IPS-15b (cell line): ENCODE results near the gene DNAJB1.
"Not testable (repeated sequence)": the region's sequence is repeated elsewhere in the genome, so short reads cannot be mapped to it uniquely, and the experiment has no call there.

ENCODE experiments used
- H3K27me3 ChIP-seq: one replicate; pipeline ENCODE4 v1.6.1; 2013; ENCODE audit warnings: low read length; ENCODE audit not compliant: control insufficient read depth, insufficient read depth
- H3K36me3 ChIP-seq: one replicate; pipeline ENCODE4 v1.6.1; 2013; ENCODE audit warnings: low read length; ENCODE audit not compliant: control insufficient read depth, insufficient read depth
- H3K4me1 ChIP-seq: one replicate; pipeline ENCODE4 v1.6.1; 2013; ENCODE audit warnings: mild to moderate bottlenecking, low read length; ENCODE audit not compliant: control insufficient read depth, insufficient read depth
- H3K4me3 ChIP-seq: one replicate; pipeline ENCODE4 v1.5.1; 2013; ENCODE audit warnings: low read depth, low read length
- H3K9ac ChIP-seq: one replicate; pipeline ENCODE4 v1.6.1; 2013; ENCODE audit warnings: low read depth, mild to moderate bottlenecking, low read length
- H3K9me3 ChIP-seq: one replicate; pipeline ENCODE4 v1.6.1; 2013; ENCODE audit warnings: mild to moderate bottlenecking, low read length; ENCODE audit not compliant: control insufficient read depth, insufficient read depth

DNAJB1 gene

DNA sequence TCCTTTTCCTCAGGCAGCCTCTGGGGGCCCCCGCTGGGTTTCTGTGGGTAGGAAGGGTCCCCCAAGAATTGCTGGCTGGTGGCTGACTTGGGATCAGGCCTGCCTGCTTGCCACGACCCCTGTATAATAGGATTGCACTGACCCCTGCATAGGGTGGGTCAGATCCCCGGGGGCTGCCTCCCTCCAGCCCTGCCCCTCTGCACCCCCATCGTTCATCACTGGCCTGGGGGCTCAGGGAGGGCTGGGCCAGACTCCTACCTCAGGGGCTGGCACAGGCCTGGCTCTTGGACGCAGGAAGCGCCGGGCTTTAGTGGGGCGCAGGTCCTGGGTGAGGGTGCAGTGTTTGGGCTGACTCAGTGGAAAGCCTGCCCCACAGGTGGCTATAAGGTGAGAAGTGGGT lies 43.1 kb upstream of the DNAJB1 start:
- Histone ChIP-seq H3K36me3 (peaks cover 11% of the 10 kb centered on the region), H3K4me3 (no peak overlapping the region), H3K4me1 (peaks cover 11% of the 10 kb centered on the region), H3K9me3 (no peaks in the 10 kb centered on the region), H3K27me3 (no peaks in the 10 kb centered on the region), H3K9ac (peak overlapping the region; percentile 37)

DNA sequence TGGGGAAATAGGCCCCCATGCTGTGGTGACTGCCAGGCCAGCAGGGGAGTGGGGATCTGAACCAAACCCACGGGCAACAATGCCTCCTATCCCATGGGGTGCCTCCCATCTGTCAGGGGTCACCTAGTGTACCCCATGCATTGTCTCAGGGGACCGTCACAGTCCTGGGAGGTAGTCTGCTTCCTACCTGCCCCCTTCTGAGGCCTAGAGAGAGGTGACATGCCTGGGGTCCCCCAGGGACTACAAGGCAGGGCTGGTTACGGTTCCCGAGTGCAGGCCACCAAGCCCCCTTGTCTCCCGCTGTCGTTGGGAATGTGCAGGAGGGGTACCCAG lies 42.5 kb upstream of the DNAJB1 start:
- H3K9ac ChIP-seq, result peak overlapping the region; percentile 24
- H3K4me1 ChIP-seq, result peaks cover 12% of the 10 kb centered on the region
- H3K27me3 ChIP-seq, result no peaks in the 10 kb centered on the region
- peaks cover 7% of the 10 kb centered on the region for H3K36me3 ChIP-seq
- no peaks in the 10 kb centered on the region for H3K9me3 ChIP-seq
- H3K4me3 ChIP-seq, result no peak overlapping the region

DNA sequence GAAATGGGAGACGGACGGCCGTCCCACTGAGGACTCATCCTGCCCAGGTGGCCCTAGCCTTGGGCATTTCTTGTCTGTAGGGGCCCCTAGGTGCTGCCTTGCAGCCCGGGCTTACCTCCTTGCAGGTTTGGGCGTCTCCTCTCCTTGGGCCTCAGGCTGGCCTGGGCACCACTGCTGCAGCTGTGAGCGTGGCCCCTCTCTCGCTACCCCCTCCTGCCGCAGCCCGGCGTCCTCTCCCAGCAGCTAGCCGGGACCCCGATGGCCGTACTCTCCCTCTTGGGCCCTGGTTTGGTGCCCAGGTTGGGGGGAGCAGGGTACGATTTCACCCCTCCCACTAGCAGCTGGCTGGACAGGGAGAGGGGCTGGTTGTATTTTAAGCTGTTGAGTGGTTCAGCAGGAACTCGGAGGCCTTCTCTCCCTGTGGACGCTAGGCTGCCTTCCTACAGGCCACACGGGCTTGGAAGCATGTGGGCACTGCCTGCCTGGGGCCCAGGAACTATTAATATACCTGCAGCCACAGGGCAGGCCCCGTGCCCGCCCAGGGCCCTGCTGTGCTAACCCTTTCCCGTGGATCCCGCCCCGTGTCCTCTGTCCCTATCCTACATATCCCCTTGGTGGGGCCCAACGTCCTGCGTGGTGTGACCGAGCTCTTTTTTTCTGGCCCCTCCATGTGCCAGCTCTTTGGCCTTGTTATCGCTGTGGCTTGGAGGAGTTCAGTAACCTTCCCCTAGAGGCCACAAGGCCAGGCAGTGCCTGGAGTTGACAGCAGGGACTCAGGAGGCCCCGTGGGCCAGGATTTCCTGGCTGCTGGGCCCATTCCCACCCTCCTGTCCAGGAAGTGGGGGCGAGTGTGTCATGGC lies 41.9 kb upstream of the DNAJB1 start:
- Histone ChIP-seq H3K4me3 (no peak overlapping the region), H3K4me1 (peaks cover 12% of the 10 kb centered on the region), H3K9ac (peak overlapping the region; percentile 24), H3K36me3 (peaks cover 3% of the 10 kb centered on the region), H3K9me3 (no peaks in the 10 kb centered on the region), H3K27me3 (no peaks in the 10 kb centered on the region)

DNA sequence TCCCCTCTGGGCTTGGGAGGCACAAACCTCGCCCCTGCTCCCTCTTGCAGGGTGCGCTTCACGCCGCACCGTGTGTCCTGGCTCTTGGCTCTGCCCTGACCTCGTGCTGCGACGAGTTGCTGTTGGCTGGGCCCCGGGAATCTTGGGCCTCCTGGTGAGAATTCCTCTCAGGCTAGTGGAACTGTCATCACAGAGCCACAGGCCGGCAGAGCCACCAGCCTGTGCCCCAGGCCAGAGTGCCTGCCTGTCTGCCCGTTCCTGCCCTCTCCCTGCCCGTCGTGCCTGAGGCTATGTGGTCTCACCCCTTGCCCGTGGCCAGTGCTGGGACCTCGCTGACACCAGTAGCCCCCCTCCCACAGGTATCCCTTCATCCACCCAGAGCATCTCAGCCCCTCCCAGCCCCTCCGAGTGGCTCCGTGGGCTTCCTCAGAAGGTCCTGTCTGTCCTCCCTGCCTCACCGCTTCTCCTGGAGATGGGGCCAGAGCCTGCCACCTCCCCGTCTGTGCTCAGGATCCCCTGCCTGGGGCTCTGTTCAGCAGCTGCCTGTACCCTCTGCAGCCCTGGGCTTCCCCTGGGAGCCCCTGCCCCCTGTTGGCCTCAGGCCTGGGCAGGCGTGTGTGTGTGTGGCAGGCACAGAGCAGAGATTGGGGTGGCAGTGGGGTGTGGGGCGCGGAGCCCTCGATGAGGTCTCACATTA lies 40.3 kb upstream of the DNAJB1 start:
- Histone ChIP-seq H3K27me3 (no peaks in the 10 kb centered on the region), H3K36me3 (peaks cover 4% of the 10 kb centered on the region), H3K4me1 (peaks cover 12% of the 10 kb centered on the region), H3K9ac (no peak overlapping the region), H3K9me3 (no peaks in the 10 kb centered on the region), H3K4me3 (no peak overlapping the region)

DNA sequence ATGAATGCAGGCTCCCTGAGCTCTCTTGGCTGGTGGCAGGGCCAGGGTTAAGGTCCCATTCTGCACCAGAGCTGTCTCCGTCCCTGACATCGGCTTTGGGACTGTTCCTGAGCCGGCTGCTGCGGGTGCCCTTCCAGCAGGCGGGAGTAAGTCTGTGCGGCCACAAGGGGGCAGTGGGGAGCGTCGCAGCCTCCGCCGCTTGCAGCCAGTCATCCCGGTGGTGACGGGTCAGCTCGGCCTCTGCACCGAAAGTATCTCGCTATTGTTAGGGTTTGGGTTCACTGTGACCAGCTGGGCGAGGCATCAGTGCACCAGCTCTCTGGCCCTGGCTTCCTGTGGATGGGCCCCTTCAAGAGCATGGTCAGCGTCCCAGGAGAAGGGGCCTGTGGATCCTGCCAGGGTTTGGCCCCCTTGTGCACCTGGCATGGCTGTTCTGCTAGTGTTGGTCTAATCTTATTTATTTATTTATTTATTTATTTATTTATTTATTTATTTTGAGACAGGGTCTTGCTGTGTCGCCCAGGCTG lies 38.5 kb upstream of the DNAJB1 start:
- Histone ChIP-seq H3K27me3 (no peaks in the 10 kb centered on the region), H3K9ac (no peak overlapping the region), H3K36me3 (peaks cover 4% of the 10 kb centered on the region), H3K4me1 (peaks cover 7% of the 10 kb centered on the region), H3K9me3 (no peaks in the 10 kb centered on the region), H3K4me3 (peak overlapping the region; percentile 22)

DNA sequence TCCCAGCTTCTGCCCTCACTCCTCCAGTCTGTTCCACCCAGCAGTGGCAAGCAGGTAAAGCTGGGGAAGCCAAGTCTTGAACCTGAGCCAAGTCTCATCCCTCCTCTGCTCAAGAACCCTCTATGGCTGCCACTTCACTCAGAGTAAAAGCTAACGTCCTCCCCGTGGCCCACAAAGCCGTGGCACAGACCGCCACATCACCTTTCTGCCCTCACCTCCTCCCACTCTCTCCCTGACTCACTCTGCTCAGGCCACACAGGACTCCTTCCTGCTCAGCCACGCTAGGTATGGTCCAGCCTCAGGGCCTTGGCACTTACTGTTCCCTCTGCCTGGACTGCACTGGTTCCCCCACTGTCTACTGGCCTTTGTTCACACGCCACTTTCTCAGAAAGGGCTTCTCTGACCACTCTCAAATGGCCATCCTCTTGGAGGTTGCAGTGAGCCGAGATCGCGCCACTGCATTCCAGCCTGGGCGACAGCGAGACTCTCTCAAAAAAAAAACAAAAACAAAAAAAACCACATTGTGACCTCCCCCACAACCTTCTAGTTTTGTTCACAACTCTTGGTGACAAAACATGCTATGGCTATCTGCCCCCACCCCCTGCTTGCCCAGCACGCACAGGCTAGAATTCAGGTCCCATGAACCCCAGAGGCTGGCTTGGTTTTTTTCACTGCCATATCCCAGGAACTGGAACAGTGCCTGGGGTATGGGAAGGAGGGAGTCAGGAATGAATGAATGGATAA lies 37.9 kb upstream of the DNAJB1 start:
- H3K4me1 ChIP-seq, result peaks cover 4% of the 10 kb centered on the region
- peaks cover 4% of the 10 kb centered on the region for H3K36me3 ChIP-seq
- H3K27me3 ChIP-seq, result no peaks in the 10 kb centered on the region
- H3K4me3 ChIP-seq, result no peak overlapping the region
- H3K9me3 ChIP-seq, result no peaks in the 10 kb centered on the region
- no peak overlapping the region for H3K9ac ChIP-seq

DNA sequence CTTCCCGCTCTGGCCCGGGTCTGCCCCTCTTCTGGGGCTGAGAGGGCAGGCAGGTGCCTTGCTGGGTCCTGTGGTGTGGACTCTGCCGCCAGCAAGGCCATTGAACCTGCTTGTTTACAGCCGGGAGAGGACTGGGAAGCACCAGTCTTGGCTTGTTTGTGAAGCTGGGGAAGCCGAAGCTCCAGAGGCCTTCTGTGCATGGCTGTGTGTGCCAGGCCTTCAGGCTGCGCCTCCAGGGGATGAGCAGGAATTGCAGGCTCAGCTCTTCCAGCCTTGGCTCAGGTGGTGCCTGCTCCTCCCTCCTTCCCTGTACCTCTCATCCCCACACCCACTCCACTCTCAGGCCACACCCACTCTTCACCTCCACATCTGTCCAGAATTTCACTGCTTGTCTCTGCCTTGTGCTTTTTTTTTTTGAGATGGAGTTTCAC lies 36.2 kb upstream of the DNAJB1 start:
- Histone ChIP-seq H3K36me3 (peaks cover 3% of the 10 kb centered on the region), H3K9ac (peak overlapping the region; percentile 37), H3K4me3 (no peak overlapping the region), H3K27me3 (no peaks in the 10 kb centered on the region), H3K9me3 (no peaks in the 10 kb centered on the region), H3K4me1 (peaks cover 2% of the 10 kb centered on the region)

DNA sequence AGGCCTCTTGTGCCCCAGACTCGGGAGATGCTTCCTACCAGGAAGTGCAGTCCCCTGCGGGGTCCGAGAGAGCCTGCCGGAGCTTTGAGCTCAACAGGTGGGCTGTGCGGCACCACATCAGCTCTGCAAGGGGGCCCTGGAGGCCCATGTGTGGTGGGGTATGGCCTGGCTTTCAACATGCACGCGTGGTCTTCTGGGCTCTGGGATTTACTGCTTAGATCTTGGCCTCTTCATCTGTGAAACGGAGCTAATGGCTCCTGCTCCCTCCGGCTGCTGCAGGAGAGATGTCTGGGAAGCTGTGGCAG lies 35.7 kb upstream of the DNAJB1 start:
- H3K4me1 ChIP-seq, result peaks cover 2% of the 10 kb centered on the region
- H3K27me3 ChIP-seq, result no peaks in the 10 kb centered on the region
- peak overlapping the region; percentile 37 for H3K9ac ChIP-seq
- H3K4me3 ChIP-seq, result no peak overlapping the region
- H3K9me3 ChIP-seq, result no peaks in the 10 kb centered on the region
- peaks cover 3% of the 10 kb centered on the region for H3K36me3 ChIP-seq

DNA sequence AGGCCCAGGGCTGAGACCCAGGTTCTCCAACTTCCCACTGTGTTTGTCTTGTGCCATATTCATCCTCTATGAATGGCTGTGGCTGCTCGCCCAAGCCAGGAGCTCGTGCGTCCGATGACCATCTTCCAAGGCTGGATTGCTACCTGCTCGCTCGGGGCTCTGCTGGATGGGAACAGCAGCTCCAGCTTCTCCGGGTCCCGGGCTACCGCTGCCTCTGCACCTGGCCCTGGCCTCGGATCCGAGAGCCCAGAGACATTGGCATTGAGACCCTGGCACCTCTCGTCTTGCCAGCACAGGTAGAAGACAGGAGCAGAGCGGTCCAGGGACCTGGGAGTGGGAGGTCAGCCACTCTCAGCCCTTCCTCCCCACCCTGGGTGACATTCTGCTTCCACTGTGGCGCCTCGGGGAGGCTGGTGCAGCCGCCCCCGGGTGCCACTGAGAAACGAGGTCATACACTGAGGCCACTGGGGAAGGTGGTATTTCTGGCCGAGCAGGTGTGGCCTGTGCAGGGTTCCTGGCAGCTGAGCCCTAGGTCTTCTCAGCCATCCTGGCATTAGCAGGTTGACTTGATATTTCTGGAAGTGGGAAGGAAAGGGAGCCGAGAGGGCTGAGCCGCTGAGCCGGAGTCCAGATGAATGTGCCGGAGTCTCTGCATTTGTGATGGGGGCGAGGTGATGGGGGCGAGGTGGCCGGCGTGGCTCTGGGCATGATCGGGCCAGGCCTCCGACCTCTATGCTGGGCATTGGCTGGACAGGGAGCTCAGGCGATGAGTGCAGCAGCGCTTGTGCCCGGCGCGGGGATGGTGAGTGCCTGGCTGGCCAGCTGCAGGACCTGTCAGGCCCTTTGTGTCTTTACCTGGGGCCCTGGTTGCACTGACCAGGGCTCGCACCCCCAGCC lies 35.1 kb upstream of the DNAJB1 start:
- H3K4me1 ChIP-seq, result peaks cover 2% of the 10 kb centered on the region
- H3K9ac ChIP-seq, result no peak overlapping the region
- H3K36me3 ChIP-seq, result peaks cover 3% of the 10 kb centered on the region
- H3K27me3 ChIP-seq, result no peaks in the 10 kb centered on the region
- no peak overlapping the region for H3K4me3 ChIP-seq
- H3K9me3 ChIP-seq, result no peaks in the 10 kb centered on the region

DNA sequence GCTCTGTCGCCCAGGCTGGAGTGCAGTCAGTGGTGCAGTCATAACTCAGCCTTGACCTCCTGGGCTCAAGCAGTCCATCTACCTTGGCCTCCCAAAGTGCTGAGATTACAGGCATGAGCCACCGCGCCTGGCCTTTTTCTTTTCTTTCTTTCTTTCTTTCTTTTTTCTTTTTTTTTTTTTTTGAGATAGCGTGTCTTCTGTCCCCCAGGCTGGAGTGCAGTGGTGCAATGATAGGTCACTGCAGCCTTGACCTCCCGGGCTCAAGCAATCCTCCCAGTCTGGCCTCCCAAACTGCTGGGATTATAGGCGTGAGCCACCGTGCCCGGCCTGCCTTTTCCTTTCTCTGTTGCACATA lies 33.8 kb upstream of the DNAJB1 start:
- H3K9ac ChIP-seq, H3K9me3 ChIP-seq, H3K4me1 ChIP-seq, H3K4me3 ChIP-seq, H3K27me3 ChIP-seq, H3K36me3 ChIP-seq: not testable (repeated sequence)
